Measurements from ENCODE around the gene PCAT6. TPM values are rescaled to one million over a fixed set of nuclear protein-coding genes. Genes with fewer than 3 reads are reported as not detected.

PCAT6 gene
- total RNA-seq (2014; rRNA removed; shearing (Covaris generic)): not detected in 2 replicates
- 9.4 and 13.9 TPM in 2 replicates for polyA plus RNA-seq (2016; fragmentation: Nextera tagmentation; extraction: Ambion mirVana)

- H2AFZ ChIP-seq: peak within 1 kb of the TSS; percentile 92
- no peaks in the 10 kb centered on the region for H3K27me3 ChIP-seq (replicated peaks; ENCODE audit: insufficient read depth)
- H3K79me2 ChIP-seq (ENCODE audit: insufficient read depth): peaks cover 22% of the 10 kb centered on the region
- peaks cover 18% of the 10 kb centered on the region for H3K4me1 ChIP-seq (ENCODE audit: insufficient read depth)
- H3K9me3 ChIP-seq (ENCODE audit: low read depth): no peaks in the 10 kb centered on the region
- peak within 1 kb of the TSS; percentile 87 for H3K4me2 ChIP-seq (ENCODE audit: unreplicated experiment)
- peaks cover 18% of the 10 kb centered on the region for H3F3A ChIP-seq (ENCODE audit: insufficient read depth)
- peak within 1 kb of the TSS; percentile 89 for H3K9ac ChIP-seq
- H3K9me2 ChIP-seq (ENCODE audit: insufficient read depth): no peaks in the 10 kb centered on the region
- TF ChIP-seq EZH2 (IDR thresholded peaks at IDR 0.05; ENCODE audit: insufficient read depth, poor library complexity, severe bottlenecking) (no peak), EZH2phosphoT487 (IDR thresholded peaks at IDR 0.05; ENCODE audit: insufficient read depth, low read depth) (no peak)
- peak within 1 kb of the TSS; percentile 81 for H3K4me3 ChIP-seq
- H3K36me3 ChIP-seq (ENCODE audit: low read depth): no peaks in the 10 kb centered on the region
- in situ Hi-C loops (cut with MboI): no loop called here
- DNase-seq: peak; percentile 99
- 0 to 6% methylated on average over 35 to 53 of the region's 53 CpGs for WGBS, 2 experiments (ENCODE audit: low coverage in 1 of 2, low lambda C conversion rate in 2 of 2, missing lambda C conversion rate in 2 of 2)
- peaks cover 4% of the 10 kb centered on the region; the same call in 1 of the 2 replicates for H4K20me1 ChIP-seq (ENCODE audit: insufficient read depth)
- peak within 1 kb of the TSS; percentile 82 for H3K27ac ChIP-seq
Observed at GRCh38 chr1:202810615-202811295, at the start of gene PCAT6. Gene PCAT6 (plus strand): TSS chr1:202810954.

GRCh38 chr1:202762019-202762418, 48.7 kb upstream of the PCAT6 start:
- no peak overlapping the region for H3K4me2 ChIP-seq (ENCODE audit: unreplicated experiment)
- H3K9ac ChIP-seq: no peak overlapping the region
- no peaks in the 10 kb centered on the region for H3K9me2 ChIP-seq (ENCODE audit: insufficient read depth)
- H4K20me1 ChIP-seq (ENCODE audit: insufficient read depth): no peaks in the 10 kb centered on the region
- H3K79me2 ChIP-seq (ENCODE audit: insufficient read depth): peaks cover 64% of the 10 kb centered on the region
- in situ Hi-C loops (cut with MboI): no loop called here
- H3K4me3 ChIP-seq: no peak overlapping the region
- WGBS, 2 experiments (ENCODE audit: low coverage in 1 of 2, low lambda C conversion rate in 2 of 2, missing lambda C conversion rate in 2 of 2): 52 to 53% methylated on average over 2 of the region's 2 CpGs
- no peaks in the 10 kb centered on the region for H3K9me3 ChIP-seq (ENCODE audit: low read depth)
- H3K27ac ChIP-seq: no peak overlapping the region
- no peak overlapping the region for H2AFZ ChIP-seq
- peaks cover 35% of the 10 kb centered on the region for H3F3A ChIP-seq (ENCODE audit: insufficient read depth)
- H3K4me1 ChIP-seq (ENCODE audit: insufficient read depth): peaks cover 13% of the 10 kb centered on the region
- DNase-seq: no peak
- H3K36me3 ChIP-seq (ENCODE audit: low read depth): peaks cover 88% of the 10 kb centered on the region
- TF ChIP-seq EZH2phosphoT487 (IDR thresholded peaks at IDR 0.05; ENCODE audit: insufficient read depth, low read depth): no peak
- H3K27me3 ChIP-seq (replicated peaks; ENCODE audit: insufficient read depth): no peaks in the 10 kb centered on the region

DNA sequence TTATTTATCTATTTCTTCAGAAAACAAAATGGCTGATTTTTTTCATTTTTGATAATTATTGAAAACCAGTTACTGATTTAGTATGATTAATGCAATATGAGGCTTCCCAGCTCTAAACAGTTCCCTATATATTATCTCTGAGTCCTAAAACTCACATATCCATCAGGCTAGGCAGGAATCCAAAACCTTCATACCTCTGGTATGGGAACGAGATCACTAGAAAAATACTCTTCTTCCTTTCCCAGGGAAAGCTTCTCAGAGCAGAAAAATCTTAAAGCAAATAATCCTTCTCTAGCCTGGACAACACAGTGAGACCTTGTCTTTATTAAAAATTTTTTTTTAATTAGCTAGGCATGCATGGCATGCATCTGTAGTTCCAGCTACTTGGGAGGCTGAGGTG, 45.0 kb upstream of the PCAT6 start:
- H3K36me3 ChIP-seq (ENCODE audit: low read depth): peaks cover 79% of the 10 kb centered on the region
- no peak overlapping the region for H3K4me3 ChIP-seq
- peaks cover 84% of the 10 kb centered on the region for H3K79me2 ChIP-seq (ENCODE audit: insufficient read depth)
- DNase-seq: peak; percentile 74
- H3K4me2 ChIP-seq (ENCODE audit: unreplicated experiment): no peak overlapping the region
- WGBS, 2 experiments (ENCODE audit: low coverage in 1 of 2, low lambda C conversion rate in 2 of 2, missing lambda C conversion rate in 2 of 2): 88 to 93% methylated on average over 1 of the region's 1 CpG
- in situ Hi-C loops (cut with MboI): no loop called here
- H4K20me1 ChIP-seq (ENCODE audit: insufficient read depth): no peaks in the 10 kb centered on the region
- peaks cover 13% of the 10 kb centered on the region for H3K4me1 ChIP-seq (ENCODE audit: insufficient read depth)
- peaks cover 42% of the 10 kb centered on the region for H3F3A ChIP-seq (ENCODE audit: insufficient read depth)
- no peak for TF ChIP-seq EZH2phosphoT487 (IDR thresholded peaks at IDR 0.05; ENCODE audit: insufficient read depth, low read depth)
- peak overlapping the region; percentile 66 for H3K27ac ChIP-seq
- H3K9ac ChIP-seq: no peak overlapping the region
- H3K9me2 ChIP-seq (ENCODE audit: insufficient read depth): no peaks in the 10 kb centered on the region
- no peaks in the 10 kb centered on the region for H3K9me3 ChIP-seq (ENCODE audit: low read depth)
- H3K27me3 ChIP-seq (replicated peaks; ENCODE audit: insufficient read depth): no peaks in the 10 kb centered on the region
- H2AFZ ChIP-seq: no peak overlapping the region

GRCh38 chr1:202770135-202770534, 40.6 kb upstream of the PCAT6 start:
- peaks cover 40% of the 10 kb centered on the region; the same call in 1 of the 2 replicates for H3F3A ChIP-seq (ENCODE audit: insufficient read depth)
- no peak overlapping the region for H3K27ac ChIP-seq
- H4K20me1 ChIP-seq (ENCODE audit: insufficient read depth): no peaks in the 10 kb centered on the region; the same call in 1 of the 2 replicates
- H3K9me2 ChIP-seq (ENCODE audit: insufficient read depth): no peaks in the 10 kb centered on the region
- no peak overlapping the region for H3K9ac ChIP-seq
- peaks cover 9% of the 10 kb centered on the region for H3K4me1 ChIP-seq (ENCODE audit: insufficient read depth)
- no peak overlapping the region for H3K4me2 ChIP-seq (ENCODE audit: unreplicated experiment)
- 98 to 99% methylated on average over 2 of the region's 2 CpGs for WGBS, 2 experiments (ENCODE audit: low coverage in 1 of 2, low lambda C conversion rate in 2 of 2, missing lambda C conversion rate in 2 of 2)
- in situ Hi-C loops (cut with MboI): no loop called here
- no peak for DNase-seq
- H3K36me3 ChIP-seq (ENCODE audit: low read depth): peaks cover 73% of the 10 kb centered on the region
- peaks cover 91% of the 10 kb centered on the region for H3K79me2 ChIP-seq (ENCODE audit: insufficient read depth)
- no peaks in the 10 kb centered on the region for H3K9me3 ChIP-seq (ENCODE audit: low read depth)
- H3K4me3 ChIP-seq: no peak overlapping the region
- no peak overlapping the region for H2AFZ ChIP-seq
- TF ChIP-seq EZH2 (IDR thresholded peaks at IDR 0.05; ENCODE audit: insufficient read depth, poor library complexity, severe bottlenecking): no peak
- TF ChIP-seq EZH2phosphoT487 (IDR thresholded peaks at IDR 0.05; ENCODE audit: insufficient read depth, low read depth): no peak
- no peaks in the 10 kb centered on the region for H3K27me3 ChIP-seq (replicated peaks; ENCODE audit: insufficient read depth)

Measured in GM23248 (cell line).